GM12878 (cell line): Measurements from ENCODE around the gene NHS. TPM values are rescaled to one million over a fixed set of nuclear protein-coding genes. Genes with fewer than 3 reads are reported as not detected.

Source experiments
- ATAC-seq: fragments of 200-7000 bp; cut with Tn5 transposase; 3 replicates; pipeline ENCODE4 v1.9.1; 2020; ENCODE audit warnings: mild to moderate bottlenecking, moderate library complexity
- BruUV-seq: library from RNA; stranded (reverse); fragments of 400-500 nt; replicated peaks from 2 replicates; lab custom pipeline; 2021; lab: Mats Ljungman, UMichigan
- CTCF ChIA-PET: fragments of 300-600 bp; sonication (Branson Sonifier 250); formaldehyde crosslinking; extraction: SDS; loops from one replicate; lab custom pipeline; 2021; ENCODE audit warnings: inconsistent platforms; lab: Yijun Ruan, JAX
- POLR2A ChIA-PET: fragments of 350-600 bp; formaldehyde crosslinking; extraction: SDS; loops from one replicate; lab custom pipeline; 2021; ENCODE audit warnings: inconsistent platforms; lab: Charles Lee
- RAD21 ChIA-PET: fragments of 300-600 bp; sonication (Branson Sonifier 250); formaldehyde crosslinking; loops from one replicate; lab custom pipeline; 2023; ENCODE audit warnings: antibody characterized with exemption; ENCODE audit not compliant: unreplicated experiment; lab: Charles Lee
- SMC1A ChIA-PET: fragments of 300-600 bp; sonication (Branson Sonifier 250); formaldehyde crosslinking; loops from one replicate; lab custom pipeline; 2023; ENCODE audit not compliant: unreplicated experiment, uncharacterized antibody; lab: Charles Lee
- DNase-seq: peaks from one replicate; pipeline ENCODE4 v3.0.0-alpha.2; 2011; ENCODE audit warnings: low read depth, low spot score
- FAIRE-seq: peaks from 3 replicates; lab custom pipeline; 2011; peaks lifted over from hg19 to GRCh38; lab: Jason Lieb, UNC
- H2AFZ ChIP-seq: 2 replicates; pipeline ENCODE4 v1.6.0; 2011; ENCODE audit warnings: low read depth, low read length, control low read depth; ENCODE audit not compliant: control insufficient read depth
- H3K27ac ChIP-seq: 2 replicates; pipeline ENCODE4 v1.5.1; 2011; ENCODE audit warnings: control low read depth; ENCODE audit not compliant: control insufficient read depth, insufficient read depth
- H3K27me3 ChIP-seq, 2 experiments: replicated peaks in 1 of 2; 2 replicates each; pipeline versions ENCODE4 v1.6.0 to v1.6.1; 2011; ENCODE audit warnings: low read length in 1 of 2; ENCODE audit not compliant: control insufficient read depth in 2 of 2, insufficient read depth in 2 of 2
- H3K36me3 ChIP-seq, 2 experiments: 2 replicates each; pipeline ENCODE4 v1.5.1; 2011; ENCODE audit warnings: low read length in 1 of 2; ENCODE audit not compliant: control insufficient read depth in 2 of 2, insufficient read depth in 2 of 2
- H3K4me1 ChIP-seq: 2 replicates; pipeline ENCODE4 v1.6.1; 2011; ENCODE audit warnings: mild to moderate bottlenecking, low read length, moderate library complexity, mixed read lengths; ENCODE audit not compliant: control insufficient read depth, insufficient read depth
- H3K4me2 ChIP-seq: 2 replicates; pipeline ENCODE4 v1.6.0; 2011; ENCODE audit warnings: control low read depth; ENCODE audit not compliant: control insufficient read depth, insufficient read depth
- H3K4me3 ChIP-seq: fragments of 200-600 bp; sonication (generic); 2 replicates; pipeline ENCODE4 v1.5.1; 2016
- H3K79me2 ChIP-seq: 2 replicates; pipeline ENCODE4 v1.6.0; 2011; ENCODE audit warnings: low read length; ENCODE audit not compliant: control insufficient read depth, insufficient read depth
- H3K9ac ChIP-seq: 2 replicates; pipeline ENCODE4 v1.8.0; 2011; ENCODE audit warnings: low read length, control low read depth, mixed read lengths; ENCODE audit not compliant: control insufficient read depth, insufficient read depth
- H3K9me3 ChIP-seq: replicated peaks from 3 replicates; pipeline ENCODE4 v1.5.1; 2011; ENCODE audit warnings: mild to moderate bottlenecking, low read length; ENCODE audit not compliant: control insufficient read depth, insufficient read depth
- H4K20me1 ChIP-seq: 2 replicates; pipeline ENCODE4 v1.6.0; 2011; ENCODE audit not compliant: control insufficient read depth, insufficient read depth
- CBX3 ChIP-seq: fragments of 200-600 bp; sonication (generic); IDR thresholded peaks from 2 replicates; pipeline ENCODE4 v1.6.1; 2016; ENCODE audit warnings: low read depth, borderline replicate concordance
- CHD4 ChIP-seq: fragments of 200-600 bp; sonication (generic); IDR thresholded peaks from 2 replicates; pipeline ENCODE4 v1.6.1; 2016; ENCODE audit warnings: mild to moderate bottlenecking
- CREB1 ChIP-seq: IDR thresholded peaks from 2 replicates; pipeline ENCODE4 v1.6.1; 2012; ENCODE audit warnings: low read depth, mild to moderate bottlenecking, inconsistent platforms
- ESRRA ChIP-seq: IDR thresholded peaks from 2 replicates; pipeline ENCODE4 v1.6.1; 2012; ENCODE audit warnings: mild to moderate bottlenecking, low read length, improper control_type of control experiment
- ETV6 ChIP-seq, 2 experiments: fragments of 450-650 bp in 1 of 2; IDR thresholded peaks in 1 of 2; conservative IDR thresholded peaks in 1 of 2; 2 replicates each; pipeline ENCODE4 v1.6.1; 2014; ENCODE audit warnings: antibody characterized with exemption in 1 of 2, borderline replicate concordance in 1 of 2, low read depth in 1 of 2, mild to moderate bottlenecking in 1 of 2, moderate library complexity in 1 of 2
- IRF3 ChIP-seq: fragments of 450-650 bp; IDR thresholded peaks from 2 replicates; pipeline ENCODE4 v1.6.1; 2014; ENCODE audit warnings: mild to moderate bottlenecking
- NBN ChIP-seq: fragments of 450-650 bp; IDR thresholded peaks from 2 replicates; pipeline ENCODE4 v1.6.1; 2016
- SREBF1 ChIP-seq: IDR thresholded peaks from 2 replicates; pipeline ENCODE4 v1.6.1; 2012; ENCODE audit warnings: mild to moderate bottlenecking, low read length
- SREBF2 ChIP-seq: IDR thresholded peaks from 2 replicates; pipeline ENCODE4 v1.6.1; 2012; ENCODE audit warnings: mild to moderate bottlenecking, low read length
- STAT1 ChIP-seq: fragments of 450-650 bp; conservative IDR thresholded peaks from 2 replicates; pipeline ENCODE4 v1.6.1; 2014; ENCODE audit warnings: antibody characterized with exemption, mild to moderate bottlenecking
- ZNF217 ChIP-seq: fragments of 450-650 bp; IDR thresholded peaks from 2 replicates; pipeline ENCODE4 v1.6.1; 2017; ENCODE audit warnings: antibody characterized with exemption, mild to moderate bottlenecking
- ZNF384 ChIP-seq: IDR thresholded peaks from 2 replicates; pipeline ENCODE4 v1.6.1; 2012; ENCODE audit warnings: low read depth, mild to moderate bottlenecking, low read length, improper control_type of control experiment, borderline replicate concordance
- ZNF622 ChIP-seq: fragments of 450-650 bp; IDR thresholded peaks from 2 replicates; pipeline ENCODE4 v1.6.1; 2017; ENCODE audit warnings: mild to moderate bottlenecking, inconsistent platforms
- whole genome bisulfite sequencing: methylation state at CpG from one replicate; pipeline ENCODE4 v1.1.6; 2016; ENCODE audit warnings: low lambda C conversion rate; ENCODE audit not compliant: insufficient replicate concordance, insufficient coverage; ENCODE audit errors: missing lambda C conversion rate; 5-methylcytosine and 5-hydroxymethylcytosine counted together
- in situ Hi-C: fragments of 300-500 bp; cut with MboI; formaldehyde crosslinking; loops from 9 replicates; pipeline ENCODE4 v1.14.3; 2018; ENCODE audit warnings: mixed read lengths
- intact Hi-C: fragments of 100-400 bp; cut with micrococcal nuclease; formaldehyde crosslinking; loops from one replicate; pipeline ENCODE4 v1.14.2; 2022; ENCODE audit not compliant: unreplicated experiment
- polyA plus RNA-seq, 11 experiments: library from polyadenylated mRNA; depleted of rRNA in 4 of 11; unstranded in 6 of 11; stranded (reverse) in 5 of 11; fragments of >200 nt; fragmentation: Nextera tagmentation in 4 of 11; fragmentation: Illumina TruSeq in 1 of 11; extraction: Ambion mirVana in 4 of 11; extraction: Trizol in 1 of 11; gene quantifications; 1 replicate in 1 of 11; 2 replicates in 10 of 11; pipeline versions ENCODE4 v1.2.1 to v1.2.3, GENCODE V29; 2011 to 2016; ENCODE audit warnings: inconsistent platforms in 2 of 11, missing spikeins in 2 of 11, low read depth in 1 of 11
- total RNA-seq, 4 experiments: library from RNA; depleted of rRNA in 3 of 4; stranded (reverse); fragments of >200 nt in 3 of 4; fragmentation: Illumina TruSeq in 1 of 4; extraction: Trizol in 1 of 4; gene quantifications; 2 replicates each; pipeline versions ENCODE4 v1.2.1 to v1.2.3, GENCODE V29; 2013 to 2021
- TF ChIP-seq, protein P1 (sequence below): IDR thresholded peaks from 2 replicates; pipeline ENCODE4 v1.6.1; 2012; ENCODE audit warnings: low read depth, low read length, improper control_type of control experiment
- TF ChIP-seq, protein P2 (sequence below): fragments of 450-650 bp; IDR thresholded peaks from 2 replicates; pipeline ENCODE4 v1.6.1; 2017; ENCODE audit warnings: mild to moderate bottlenecking

NHS gene
- total and polyA plus RNA-seq, 10 of the 15 experiments (the other 5 are each of a cell fraction or from before 2014, with no cell fraction given): under 0.01 to 0.07 (median 0.03) TPM; not detected in 7

DNA sequence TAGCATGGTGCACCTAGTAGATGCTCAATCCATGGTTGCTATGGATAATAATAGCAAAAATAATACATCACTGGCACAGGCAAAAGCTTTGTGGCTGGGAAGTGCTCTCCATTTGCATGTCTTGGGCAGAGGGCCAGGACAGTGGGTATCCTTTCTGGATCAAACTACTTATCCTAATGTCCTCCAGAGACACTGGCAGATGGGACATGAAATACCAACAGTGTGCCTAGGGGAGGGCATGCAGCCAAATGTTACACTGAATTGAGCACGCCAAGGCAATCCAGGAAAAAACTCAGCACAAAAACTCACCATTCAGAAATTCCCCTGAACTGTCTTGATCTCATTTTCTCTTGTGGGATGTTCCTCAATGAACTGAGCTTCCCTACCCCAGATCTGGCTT, 263.7 kb downstream of the NHS start:
- Histone ChIP-seq H3K4me2 (no peak overlapping the region), H3K4me1 (no peaks in the 10 kb centered on the region), H3K36me3 (no peaks in the 10 kb centered on the region), H3K9me3 (no peaks in the 10 kb centered on the region), H4K20me1 (no peaks in the 10 kb centered on the region), H3K9ac (no peak overlapping the region), H3K4me3 (no peak overlapping the region), H3K27me3 (no peaks in the 10 kb centered on the region), H2AFZ (no peak overlapping the region), H3K79me2 (no peaks in the 10 kb centered on the region), H3K27ac (no peak overlapping the region)
- 0% methylated on average over 1 of the region's 1 CpG for WGBS
- TF ChIP-seq SREBF1 (no peak), CHD4 (no peak), IRF3 (no peak), ZNF384 (no peak), ETV6 (conservative IDR thresholded peaks at IDR 0.05 in 1 of 2, IDR thresholded peaks at IDR 0.05 in 1 of 2; ENCODE audit: borderline replicate concordance in 1 of 2, low read depth in 1 of 2) (no peak), SREBF2 (no peak), NBN (no peak), STAT1 (no peak), ESRRA (no peak), ZNF622 (no peak), CBX3 (no peak), CREB1 (no peak), ZNF217 (no peak)
- TF ChIP-seq, protein P1, sequence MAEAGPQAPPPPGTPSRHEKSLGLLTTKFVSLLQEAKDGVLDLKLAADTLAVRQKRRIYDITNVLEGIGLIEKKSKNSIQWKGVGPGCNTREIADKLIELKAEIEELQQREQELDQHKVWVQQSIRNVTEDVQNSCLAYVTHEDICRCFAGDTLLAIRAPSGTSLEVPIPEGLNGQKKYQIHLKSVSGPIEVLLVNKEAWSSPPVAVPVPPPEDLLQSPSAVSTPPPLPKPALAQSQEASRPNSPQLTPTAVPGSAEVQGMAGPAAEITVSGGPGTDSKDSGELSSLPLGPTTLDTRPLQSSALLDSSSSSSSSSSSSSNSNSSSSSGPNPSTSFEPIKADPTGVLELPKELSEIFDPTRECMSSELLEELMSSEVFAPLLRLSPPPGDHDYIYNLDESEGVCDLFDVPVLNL: no peak
- TF ChIP-seq, protein P2, sequence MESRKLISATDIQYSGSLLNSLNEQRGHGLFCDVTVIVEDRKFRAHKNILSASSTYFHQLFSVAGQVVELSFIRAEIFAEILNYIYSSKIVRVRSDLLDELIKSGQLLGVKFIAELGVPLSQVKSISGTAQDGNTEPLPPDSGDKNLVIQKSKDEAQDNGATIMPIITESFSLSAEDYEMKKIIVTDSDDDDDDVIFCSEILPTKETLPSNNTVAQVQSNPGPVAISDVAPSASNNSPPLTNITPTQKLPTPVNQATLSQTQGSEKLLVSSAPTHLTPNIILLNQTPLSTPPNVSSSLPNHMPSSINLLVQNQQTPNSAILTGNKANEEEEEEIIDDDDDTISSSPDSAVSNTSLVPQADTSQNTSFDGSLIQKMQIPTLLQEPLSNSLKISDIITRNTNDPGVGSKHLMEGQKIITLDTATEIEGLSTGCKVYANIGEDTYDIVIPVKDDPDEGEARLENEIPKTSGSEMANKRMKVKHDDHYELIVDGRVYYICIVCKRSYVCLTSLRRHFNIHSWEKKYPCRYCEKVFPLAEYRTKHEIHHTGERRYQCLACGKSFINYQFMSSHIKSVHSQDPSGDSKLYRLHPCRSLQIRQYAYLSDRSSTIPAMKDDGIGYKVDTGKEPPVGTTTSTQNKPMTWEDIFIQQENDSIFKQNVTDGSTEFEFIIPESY: no peak
- CTCF ChIA-PET: interaction anchor here (1.5 kb wide), 1 partner anchor 10 kb away, joined by 3 read pairs; no protein-coding TSS in a partner anchor
- FAIRE-seq: no peak
- no peak for ATAC-seq
- RAD21 ChIA-PET: no interaction called here
- BruUV-seq: no TSS peak
- intact Hi-C loops: no loop called here
- SMC1A ChIA-PET: no interaction called here
- POLR2A ChIA-PET: no interaction called here
- in situ Hi-C loops: no loop called here
- no peak for DNase-seq
